PFSK-1 (cell line): ENCODE measurements around the gene ATP5PB.

ENCODE experiments used
- POLR2AphosphoS5 ChIP-seq: IDR thresholded peaks from 2 replicates; pipeline ENCODE4 v1.6.1; 2012; ENCODE audit warnings: low read depth, mild to moderate bottlenecking, control low read depth, low read length, moderate library complexity
- REST ChIP-seq, 2 experiments: IDR thresholded peaks; 2 replicates each; pipeline versions ENCODE4 v1.6.1 to v1.8.0; 2011 to 2012; ENCODE audit warnings: low read depth in 2 of 2, low read length in 2 of 2, control low read depth in 1 of 2, inconsistent platforms in 1 of 2, mild to moderate bottlenecking in 1 of 2, moderate library complexity in 1 of 2; ENCODE audit not compliant: insufficient read depth in 1 of 2
- SIN3A ChIP-seq: IDR thresholded peaks from 2 replicates; pipeline ENCODE4 v1.6.1; 2012; ENCODE audit warnings: mild to moderate bottlenecking, low read length, moderate library complexity, borderline replicate concordance; ENCODE audit not compliant: insufficient read depth
- TAF1 ChIP-seq: IDR thresholded peaks from 2 replicates; pipeline ENCODE4 v1.6.1; 2012; ENCODE audit warnings: low read length, control low read depth, borderline replicate concordance; ENCODE audit not compliant: insufficient read depth

GRCh38 chr1:111507411-111508201 lies 58.3 kb downstream of the ATP5PB start:
- TF ChIP-seq POLR2AphosphoS5 (no peak), TAF1 (no peak), REST (IDR thresholded peaks at IDR 0.05; ENCODE audit: insufficient read depth in 1 of 2, low read depth in 2 of 2, low read length in 2 of 2) (no peak), SIN3A (no peak)
